GM12892 (cell line): ENCODE results near the gene BMERB1.

ENCODE experiments used
- POLR2A ChIP-seq: IDR thresholded peaks from 2 replicates; pipeline ENCODE4 v1.6.1; 2011; ENCODE audit warnings: low read depth, low read length, control low read depth
- POLR2AphosphoS5 ChIP-seq: IDR thresholded peaks from 2 replicates; pipeline ENCODE4 v1.6.1; 2011; ENCODE audit warnings: low read depth, low read length, control low read depth

GRCh38 chr16:15557258-15557657 is 122.9 kb downstream of the BMERB1 start:
- TF ChIP-seq POLR2AphosphoS5 (no peak), POLR2A (no peak)
